GM19193 (cell line): ENCODE data around the gene NCF2.

Experiments used
- POLR2A ChIP-seq: IDR thresholded peaks from 4 replicates; pipeline ENCODE4 v1.6.1; 2011; ENCODE audit not compliant: insufficient read depth, insufficient read length; ENCODE audit errors: extremely low read depth

The NCF2 gene

DNA sequence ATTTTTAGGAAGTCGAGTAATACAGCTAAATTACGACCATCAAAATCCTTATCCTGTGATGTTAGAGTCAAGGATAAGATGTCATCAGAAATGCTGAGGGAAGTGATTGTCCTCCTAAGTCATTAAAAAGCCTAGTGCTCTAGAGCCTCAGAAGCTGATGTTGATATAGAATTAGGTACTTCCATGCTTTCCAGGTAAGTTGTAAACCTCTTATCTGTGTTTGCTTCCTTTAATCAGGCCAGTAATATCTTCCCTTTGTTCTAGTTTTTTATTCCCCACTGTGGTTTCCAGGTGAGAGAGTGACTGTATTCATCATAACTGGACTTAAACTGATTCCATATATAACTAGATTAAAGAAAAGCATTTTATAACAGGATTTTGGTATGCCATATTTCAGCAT lies 73.5 kb downstream of the NCF2 start:
- TF ChIP-seq POLR2A = no peak

DNA sequence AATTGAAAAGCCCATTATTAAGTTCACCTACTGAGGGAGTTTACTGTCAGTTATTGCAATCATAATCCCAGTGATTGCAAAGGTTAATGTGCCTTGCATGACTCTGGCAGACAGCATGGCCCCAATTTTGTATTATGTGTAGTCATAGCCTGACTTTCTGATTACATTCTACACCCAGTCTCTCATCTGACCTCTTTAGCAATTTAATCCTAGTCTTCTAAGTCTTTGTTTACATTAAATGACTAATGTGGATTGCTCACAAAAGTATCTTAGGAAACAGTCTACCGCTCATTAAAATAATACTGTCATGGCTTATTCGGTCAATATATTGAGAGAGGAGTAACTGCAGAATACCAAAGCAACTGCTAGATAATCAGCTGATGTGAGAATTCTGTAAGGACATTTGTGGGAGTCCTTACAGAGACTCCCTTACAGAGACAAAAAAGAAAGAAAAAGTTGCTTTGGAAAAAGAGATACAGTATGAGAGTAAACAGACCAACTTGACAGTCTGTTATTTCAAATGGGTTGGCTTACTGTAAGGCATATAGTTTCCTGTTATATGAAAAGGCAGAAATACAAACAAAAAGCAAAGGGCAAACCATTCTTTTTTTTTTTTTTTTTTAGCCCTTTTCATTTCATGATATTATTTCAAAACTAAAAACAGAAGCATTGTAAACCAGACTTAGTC lies 75.1 kb downstream of the NCF2 start:
- no peak for TF ChIP-seq POLR2A

DNA sequence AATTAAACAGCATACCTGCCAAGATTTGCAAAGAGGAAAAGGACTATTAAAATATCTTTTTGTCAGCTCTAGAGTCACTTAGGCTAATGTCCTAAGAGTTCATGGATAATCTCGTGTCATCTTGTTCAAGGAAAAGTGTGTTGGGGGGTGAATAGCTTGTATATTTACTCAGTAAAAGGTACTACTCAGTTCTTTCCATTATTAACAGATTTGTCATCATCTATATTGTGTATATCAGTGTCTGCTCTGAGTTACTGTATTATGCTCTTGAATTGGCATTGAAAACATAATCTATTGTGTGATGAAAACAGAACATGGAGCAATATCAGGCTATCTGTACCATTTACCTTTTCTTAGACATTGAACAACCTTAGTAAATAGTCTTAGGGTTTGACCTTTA lies 76.0 kb downstream of the NCF2 start:
- TF ChIP-seq POLR2A = no peak

DNA sequence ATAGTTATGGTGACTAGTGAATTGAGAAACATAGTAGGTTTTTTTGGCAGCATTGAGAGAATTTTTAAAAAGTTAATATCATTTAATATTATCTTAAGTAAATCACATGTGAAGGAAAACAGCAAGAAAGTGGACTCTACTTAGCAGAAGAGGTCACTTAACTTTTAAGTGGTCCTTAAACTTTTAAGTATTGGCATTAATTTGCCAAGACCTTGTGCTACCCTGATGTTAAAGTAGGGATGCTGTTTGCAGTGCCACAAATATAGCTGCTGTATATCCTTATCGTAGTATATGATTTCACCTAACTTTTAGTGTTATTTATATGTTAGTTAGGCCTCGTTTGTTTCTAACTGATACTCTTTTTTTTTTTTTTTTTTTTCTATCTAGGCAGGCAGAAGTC lies 77.8 kb downstream of the NCF2 start:
- TF ChIP-seq POLR2A = no peak

DNA sequence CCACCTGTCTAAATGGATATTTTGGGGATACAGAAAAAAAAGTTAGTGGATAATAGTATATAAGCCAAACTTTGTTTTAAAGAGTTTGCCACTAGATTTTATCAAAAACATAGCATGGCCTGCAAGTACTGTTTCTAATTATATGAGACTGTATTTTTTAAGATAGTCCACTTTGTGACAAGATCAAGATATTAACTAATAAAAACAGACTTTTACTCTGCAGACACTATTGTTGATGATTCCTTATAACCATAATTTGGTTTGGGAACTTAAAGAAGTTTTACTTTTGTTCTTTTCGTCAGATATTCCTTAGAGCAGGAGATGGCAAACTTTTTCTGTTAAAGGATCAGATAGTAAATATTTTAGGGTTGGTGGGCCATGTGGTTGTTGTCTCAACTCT lies 81.6 kb downstream of the NCF2 start:
- no peak for TF ChIP-seq POLR2A

DNA sequence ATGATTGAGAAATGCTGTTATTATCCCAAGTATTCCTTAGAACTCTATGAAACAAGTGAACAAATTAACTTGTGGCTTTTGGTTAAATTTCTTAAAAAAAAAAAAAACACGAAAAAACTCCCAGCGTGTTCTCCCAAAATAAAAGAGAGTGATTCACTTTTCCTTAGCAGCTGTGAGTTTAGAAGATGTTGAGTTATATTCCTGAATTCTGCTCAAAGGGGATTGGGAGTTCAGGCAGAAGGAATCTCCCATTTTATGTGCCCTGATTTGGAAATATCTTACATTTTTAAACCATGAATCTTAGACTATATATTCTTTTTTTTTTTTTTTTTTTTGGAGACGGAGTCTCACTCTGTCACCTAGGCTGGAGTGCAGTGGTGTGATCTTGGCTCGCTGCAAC lies 83.7 kb downstream of the NCF2 start:
- no peak for TF ChIP-seq POLR2A
